Activated T-helper 1 cell treated with Interleukin-2 at 50 U/mL for 16 hours (primary cell): ENCODE measurements around the gene GOLGA1.
A peak's percentile ranks its signal among the peaks of the same experiment; 100 is the strongest.
"Not testable (repeated sequence)": the region's sequence is repeated elsewhere in the genome, so short reads cannot be mapped to it uniquely, and the experiment has no call there.

Experiments
- DNase-seq: peaks from one replicate; pipeline ENCODE4 v3.0.0-alpha.2; 2020; ENCODE audit warnings: low read depth

GOLGA1 gene, protein sequence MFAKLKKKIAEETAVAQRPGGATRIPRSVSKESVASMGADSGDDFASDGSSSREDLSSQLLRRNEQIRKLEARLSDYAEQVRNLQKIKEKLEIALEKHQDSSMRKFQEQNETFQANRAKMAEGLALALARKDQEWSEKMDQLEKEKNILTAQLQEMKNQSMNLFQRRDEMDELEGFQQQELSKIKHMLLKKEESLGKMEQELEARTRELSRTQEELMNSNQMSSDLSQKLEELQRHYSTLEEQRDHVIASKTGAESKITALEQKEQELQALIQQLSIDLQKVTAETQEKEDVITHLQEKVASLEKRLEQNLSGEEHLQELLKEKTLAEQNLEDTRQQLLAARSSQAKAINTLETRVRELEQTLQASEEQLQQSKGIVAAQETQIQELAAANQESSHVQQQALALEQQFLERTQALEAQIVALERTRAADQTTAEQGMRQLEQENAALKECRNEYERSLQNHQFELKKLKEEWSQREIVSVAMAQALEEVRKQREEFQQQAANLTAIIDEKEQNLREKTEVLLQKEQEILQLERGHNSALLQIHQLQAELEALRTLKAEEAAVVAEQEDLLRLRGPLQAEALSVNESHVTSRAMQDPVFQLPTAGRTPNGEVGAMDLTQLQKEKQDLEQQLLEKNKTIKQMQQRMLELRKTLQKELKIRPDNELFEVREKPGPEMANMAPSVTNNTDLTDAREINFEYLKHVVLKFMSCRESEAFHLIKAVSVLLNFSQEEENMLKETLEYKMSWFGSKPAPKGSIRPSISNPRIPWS

DNA sequence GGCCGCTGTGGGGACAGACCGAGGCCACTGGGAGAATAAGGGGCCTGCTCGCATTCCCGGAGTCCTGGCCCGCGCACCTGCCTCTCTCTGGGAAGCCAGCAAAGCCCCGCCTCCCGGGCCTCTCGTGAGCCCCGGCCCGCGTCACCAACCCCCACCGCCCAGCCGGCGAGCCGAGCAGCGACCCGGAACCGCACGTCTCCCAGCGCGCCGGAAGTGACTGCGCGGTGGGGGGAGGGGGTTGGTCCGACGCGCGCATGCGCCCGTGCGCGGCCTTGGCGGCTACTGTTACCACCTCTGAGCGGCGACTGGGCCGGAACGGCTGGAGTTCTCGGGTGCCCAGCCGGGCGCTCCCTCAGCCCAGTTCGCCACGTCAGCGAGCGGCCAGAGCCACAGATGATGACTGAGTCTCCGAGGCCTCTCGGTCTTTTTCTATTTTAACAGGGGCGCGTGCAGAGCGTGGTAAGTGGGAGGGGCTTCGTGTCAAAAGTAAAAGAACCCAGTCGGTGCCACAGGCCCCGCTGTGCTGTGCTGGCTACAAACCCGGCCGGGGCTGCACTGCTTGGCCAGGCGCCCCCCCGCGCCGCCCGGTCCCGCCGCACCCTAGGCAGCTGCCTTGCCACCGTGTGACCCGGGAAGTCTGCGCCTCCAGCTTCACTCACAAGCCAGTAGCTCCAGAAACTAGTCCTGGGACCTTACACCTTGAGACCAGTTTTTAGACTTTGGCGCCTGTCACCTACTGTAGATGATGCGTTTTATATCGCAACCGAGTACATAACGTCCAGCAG is at the start of gene GOLGA1:
Gene GOLGA1, minus strand, starts transcription at position 190 of the 785 bp plus-strand sequence. CDS start 2,372 bp downstream, outside the sequence.
- DNase-seq: peak; percentile 91

DNA sequence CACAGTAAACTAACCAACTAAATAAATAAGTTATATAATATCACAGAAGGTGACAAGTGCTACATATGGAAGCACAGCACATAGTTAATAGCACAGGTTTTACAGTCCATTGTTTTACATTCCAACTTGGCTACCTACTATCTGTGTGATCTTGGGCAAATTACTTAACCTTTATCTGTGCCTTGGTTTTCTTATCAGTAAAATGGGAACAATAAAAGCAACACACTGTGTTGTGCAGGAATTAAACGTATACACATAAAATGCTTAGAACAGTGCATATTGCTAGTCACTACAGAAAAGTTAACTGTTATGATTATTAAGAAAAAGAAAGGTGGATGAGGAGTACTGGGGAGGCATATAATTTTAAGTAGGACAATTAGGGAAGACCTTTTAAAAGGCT is 42.8 kb upstream of the GOLGA1 start:
- no peak for DNase-seq

DNA sequence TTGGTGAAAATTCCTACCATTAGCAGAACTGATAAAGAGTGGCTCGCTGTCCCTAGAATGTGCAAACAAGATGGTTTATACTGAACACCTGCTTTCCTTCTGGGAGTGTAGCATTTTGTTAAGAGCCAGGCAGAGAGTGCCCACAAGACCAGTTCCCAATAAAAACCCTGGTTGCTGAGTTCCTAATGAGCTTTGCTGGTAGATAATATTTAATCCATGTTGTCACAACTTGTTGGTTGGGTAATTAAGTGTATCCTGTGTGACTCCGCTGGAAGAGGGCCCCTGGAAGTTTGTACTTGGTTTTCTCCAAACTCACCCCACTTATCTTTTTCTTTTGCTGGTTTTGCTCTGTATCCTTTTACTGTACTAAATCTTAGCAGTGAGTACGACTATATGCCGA is 39.5 kb upstream of the GOLGA1 start:
- DNase-seq: no peak

DNA sequence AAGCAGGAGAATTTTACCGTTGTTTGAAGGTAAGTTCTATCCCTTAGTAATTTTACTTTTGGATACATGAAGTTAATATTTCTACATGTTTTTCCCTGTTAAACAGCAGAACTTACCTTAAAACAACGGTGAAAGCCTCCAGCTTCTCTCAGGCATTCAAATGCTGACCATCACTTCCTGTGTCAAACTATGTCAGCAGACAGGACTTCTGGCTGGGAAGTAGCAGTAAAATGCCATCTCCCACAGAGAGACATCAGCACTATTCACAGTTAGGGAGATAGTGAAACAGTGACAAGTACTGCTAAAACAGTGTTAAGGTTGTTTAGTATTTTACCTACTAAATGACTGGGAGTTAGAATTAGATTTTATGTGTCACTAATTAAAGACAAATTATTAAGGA is 34.2 kb upstream of the GOLGA1 start:
- DNase-seq: no peak

DNA sequence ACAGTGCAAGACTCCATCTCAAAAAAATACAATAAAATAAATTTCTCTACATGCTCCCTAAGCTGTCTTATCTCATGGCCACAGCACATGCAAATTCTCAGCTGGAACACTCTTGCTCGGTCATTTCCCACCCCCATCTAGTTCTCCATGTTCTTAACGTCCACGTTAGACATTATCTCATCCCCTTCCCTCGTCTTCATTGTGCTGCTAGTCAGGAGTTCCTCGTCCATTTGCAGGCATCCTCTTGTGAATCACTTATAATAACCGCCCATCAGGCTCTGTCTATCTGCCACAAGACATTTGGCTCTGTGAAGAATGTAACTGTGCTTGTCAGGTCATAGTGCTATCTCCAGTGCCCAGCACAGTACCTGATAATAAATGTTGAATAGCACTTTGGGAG is 32.9 kb upstream of the GOLGA1 start:
- no peak for DNase-seq

DNA sequence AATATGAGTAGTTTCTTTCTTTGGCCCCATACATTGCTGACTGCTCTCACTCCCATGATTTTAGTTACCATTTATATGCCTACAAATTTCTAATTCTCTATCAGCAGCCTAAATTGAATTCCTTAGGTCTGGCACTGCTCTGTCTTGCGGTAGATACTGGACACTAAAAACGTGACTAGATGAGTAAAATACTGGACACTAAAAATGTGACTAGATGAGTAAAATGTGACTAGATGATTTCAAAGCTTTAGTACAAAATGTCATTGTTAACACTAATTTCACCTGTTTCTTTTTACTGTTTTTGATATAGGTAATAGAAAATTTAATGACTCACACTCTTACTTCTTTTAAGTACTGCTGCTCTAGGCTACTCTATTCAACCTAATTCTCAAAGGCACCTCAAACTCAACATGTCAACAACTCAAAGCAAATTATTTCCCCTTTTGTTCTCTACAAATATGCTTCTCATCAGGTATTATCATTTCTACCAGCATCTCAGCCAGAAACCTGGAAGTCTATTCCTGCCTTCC is 31.4 kb upstream of the GOLGA1 start:
- no peak for DNase-seq

DNA sequence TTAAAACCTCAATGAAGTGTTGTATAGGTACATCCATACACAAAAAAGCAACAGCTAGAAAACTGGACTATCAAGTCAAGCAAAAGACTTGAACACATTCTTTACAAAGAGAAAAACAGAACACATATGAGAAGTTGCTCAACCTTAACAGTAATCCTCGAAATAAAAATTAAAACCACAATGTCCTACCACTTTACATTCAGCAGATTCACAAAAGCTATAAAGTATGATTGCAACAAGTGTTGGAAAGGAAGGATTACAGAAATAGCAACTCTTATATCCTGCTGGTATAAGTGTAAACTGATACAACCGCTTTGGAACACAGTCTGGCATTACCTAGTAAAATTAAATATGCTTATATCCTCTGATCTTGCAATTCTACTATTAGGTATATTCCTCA is 28.5 kb upstream of the GOLGA1 start:
- no peak for DNase-seq

DNA sequence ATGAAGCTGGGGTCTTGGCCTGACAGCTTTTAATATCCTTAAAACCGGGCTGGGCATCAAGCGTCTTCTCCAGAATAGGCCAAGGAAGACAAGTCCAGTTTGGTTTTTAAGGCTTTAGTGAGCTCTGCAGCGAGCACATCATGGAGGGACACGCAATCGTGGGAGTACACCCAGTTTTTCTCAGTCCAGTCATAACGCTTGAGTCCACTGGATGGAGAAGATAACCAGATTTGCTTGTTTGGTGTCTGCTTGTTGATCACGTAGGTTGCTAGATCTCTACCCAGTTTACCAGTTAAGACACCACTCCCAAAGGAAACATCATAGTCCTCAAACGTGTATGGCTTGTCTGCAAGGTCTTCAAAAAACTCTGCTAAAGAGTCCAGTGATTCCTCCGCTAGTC is 27.4 kb upstream of the GOLGA1 start:
- no peak for DNase-seq

DNA sequence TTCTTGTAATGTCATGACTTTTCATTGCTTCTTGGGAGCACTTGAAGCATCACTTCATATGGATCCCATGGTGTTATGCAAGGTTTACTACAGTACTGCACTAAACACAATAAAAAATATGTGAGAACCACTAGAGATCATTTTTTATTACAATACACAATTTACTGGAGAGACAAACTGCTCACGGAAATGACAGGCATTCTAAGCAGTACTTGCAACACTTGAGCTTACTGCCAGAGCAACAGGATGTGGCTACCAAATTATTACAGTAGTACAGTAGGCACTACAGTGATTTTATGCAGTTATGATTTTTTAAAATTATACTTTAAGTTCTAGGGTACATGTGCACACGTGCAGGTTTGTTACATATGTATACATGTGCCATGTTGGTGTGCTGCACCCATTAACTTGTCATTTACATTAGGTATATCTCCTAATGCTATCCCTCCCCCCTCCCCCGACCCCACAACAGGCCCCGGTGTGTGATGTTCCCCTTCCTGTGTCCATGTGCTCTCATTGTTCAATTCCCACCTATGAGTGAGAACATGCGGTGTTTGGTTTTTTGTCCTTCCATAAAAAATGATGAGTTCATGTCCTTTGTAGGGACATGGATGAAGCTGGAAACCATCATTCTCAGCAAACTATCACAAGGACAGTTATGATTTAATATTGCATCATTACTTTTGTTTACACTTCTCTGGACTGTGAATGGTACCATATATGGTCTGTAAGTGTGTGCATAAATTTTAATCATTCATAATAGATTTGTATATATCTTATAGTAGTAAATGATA is 25.1 kb upstream of the GOLGA1 start:
- DNase-seq: not testable (repeated sequence)

DNA sequence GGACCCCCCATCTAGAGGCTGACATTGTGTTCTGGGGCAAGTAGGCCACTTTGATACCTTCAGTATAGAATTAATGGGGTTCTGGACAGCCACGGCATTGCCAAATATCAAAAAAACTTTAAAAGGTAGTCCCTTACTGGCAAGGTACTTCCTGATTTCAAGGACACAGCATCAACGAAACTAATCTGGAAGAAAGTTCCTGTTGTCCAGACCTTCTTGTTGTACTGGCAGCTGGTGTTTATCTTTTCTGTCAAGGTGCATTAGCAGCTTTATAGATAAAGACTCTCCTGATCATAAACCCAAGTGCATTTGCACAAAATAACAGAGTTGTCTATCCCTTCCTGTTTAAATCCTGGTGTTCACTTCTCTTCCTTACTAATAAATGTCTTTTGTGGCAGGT is 23.7 kb upstream of the GOLGA1 start:
- DNase-seq: no peak

DNA sequence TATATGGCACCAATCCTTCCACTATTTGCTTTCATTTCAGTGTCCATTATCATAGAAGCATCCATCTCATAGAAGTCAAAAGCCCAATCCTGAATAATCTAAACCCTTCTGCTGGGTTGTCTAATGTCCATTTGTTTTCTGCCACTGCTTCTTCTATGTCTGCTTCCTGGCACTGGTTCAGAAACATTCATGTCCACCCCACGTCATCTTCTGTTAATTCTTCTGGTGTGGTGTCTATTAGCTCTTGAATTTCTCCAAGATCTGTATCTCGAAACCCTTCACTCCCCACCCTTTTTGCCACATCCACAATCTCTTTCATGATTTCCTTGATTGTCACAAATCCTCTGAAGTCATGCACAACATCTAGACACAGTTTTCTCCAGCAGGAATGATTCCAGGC is 23.2 kb upstream of the GOLGA1 start:
- no peak for DNase-seq

DNA sequence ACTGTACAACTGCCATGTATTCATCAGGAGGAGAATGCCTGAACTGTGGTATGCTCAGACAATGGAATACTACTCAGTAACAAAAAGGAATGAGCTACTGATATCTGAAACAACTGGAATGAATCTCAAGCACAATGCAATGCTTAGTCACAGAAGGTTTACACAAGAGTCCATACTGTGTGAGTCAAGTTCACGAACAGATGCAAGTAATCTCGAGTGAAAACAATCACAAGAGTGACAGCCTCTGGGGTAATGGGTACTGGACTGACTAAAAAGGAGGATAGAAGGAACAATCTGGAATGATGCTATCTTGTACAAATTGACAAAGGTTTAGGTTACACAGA is 19.5 kb upstream of the GOLGA1 start:
- DNase-seq: no peak

DNA sequence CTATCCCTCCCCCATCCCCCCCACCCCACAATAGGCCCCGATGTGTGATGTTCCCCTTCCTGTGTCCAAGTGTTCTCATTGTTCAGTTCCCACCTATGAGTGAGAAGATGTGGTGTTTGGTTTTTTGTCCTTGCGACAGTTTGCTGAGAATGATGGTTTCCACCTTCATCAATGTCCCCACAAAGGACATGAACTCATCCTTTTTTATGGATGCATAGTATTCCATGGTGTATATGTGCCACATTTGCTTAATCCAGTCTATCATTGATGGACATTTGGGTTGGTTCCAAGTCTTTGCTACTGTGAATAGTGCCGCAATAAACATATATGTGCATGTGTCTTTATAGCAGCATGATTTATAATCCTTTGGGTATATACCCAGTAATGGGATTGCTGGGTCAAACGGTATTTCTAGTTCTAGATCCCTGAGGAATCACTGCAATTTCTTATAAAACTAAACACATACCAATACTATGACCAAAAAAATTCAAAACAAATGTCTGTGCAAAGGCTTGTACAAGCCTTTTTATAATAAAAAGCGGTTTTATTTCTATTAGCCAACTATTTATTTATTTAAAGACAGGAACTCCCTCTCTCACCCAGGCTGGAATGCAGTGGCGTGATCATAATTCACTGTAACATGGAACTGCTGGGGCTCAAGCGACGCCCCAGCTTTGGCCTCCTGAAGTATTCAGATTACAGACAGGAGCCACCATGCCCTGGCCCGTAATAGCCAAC is 19.0 kb upstream of the GOLGA1 start:
- not testable (repeated sequence) for DNase-seq

DNA sequence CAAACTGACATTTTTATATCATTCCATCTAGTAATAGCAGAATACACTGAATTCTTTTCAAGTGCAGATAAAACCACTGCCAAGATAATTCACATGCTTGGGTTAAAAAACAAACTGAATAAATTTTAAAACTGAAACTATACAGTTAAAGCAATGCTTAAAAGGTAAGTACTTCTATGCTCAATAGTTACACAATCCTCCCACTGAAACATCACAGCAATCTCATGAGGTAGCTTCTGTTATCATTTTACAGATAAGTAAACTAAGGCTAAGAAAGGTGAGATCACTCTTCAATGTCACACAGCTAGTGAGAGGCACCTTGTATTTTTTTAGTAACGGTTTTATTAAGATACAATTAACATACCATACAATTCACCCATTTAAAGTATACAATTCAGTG is 13.4 kb upstream of the GOLGA1 start:
- DNase-seq: no peak

DNA sequence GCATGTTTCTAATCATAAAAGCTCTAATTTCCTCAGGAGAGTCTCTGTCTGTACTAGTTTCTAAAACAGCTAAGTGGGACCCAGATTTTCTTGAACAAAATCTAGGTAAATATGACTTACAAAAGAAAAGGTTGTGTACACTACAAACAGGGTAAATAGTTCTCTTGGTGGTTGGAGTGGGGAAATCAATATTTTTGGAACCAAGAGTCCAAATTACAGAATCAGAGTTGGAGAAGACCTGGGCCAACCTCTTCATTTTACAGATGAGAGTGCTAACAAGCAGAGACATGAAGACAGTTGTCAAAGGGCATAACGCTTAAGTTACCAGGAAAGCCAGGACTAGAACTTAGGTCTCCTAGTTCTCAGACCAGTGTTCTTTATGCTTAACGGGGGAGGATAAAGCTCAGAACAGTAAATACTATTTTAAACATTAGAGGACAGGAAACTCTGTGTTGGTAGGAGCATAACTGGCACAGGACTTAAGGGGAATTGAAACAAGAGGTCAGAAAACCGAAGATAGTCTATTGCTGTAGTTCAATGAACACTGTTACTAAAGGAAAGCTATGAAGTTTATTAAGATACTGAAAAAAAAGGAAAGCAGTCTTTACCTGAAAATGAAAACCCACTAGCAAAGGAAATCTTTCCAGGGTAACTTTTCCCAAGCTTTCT is 9.3 kb upstream of the GOLGA1 start:
- DNase-seq: no peak

DNA sequence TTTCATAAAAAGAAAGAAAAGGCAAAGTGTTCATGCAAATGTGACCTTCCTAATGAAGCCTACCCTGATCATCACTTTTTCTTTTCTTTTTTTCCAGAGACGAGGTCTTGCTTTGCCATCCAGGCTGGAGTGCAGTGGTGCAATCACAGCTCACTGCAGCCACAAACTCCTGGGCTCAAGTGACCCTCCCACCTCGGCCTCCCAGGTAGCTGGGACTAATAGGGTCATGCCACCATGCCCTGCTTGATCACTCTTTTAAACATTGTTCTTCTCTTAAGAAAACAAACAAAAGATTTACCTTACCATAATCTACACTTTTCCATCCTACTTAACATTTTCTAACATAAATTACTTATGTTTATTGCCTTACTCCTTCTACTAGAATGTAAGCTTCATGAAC is 8.5 kb upstream of the GOLGA1 start:
- no peak for DNase-seq

DNA sequence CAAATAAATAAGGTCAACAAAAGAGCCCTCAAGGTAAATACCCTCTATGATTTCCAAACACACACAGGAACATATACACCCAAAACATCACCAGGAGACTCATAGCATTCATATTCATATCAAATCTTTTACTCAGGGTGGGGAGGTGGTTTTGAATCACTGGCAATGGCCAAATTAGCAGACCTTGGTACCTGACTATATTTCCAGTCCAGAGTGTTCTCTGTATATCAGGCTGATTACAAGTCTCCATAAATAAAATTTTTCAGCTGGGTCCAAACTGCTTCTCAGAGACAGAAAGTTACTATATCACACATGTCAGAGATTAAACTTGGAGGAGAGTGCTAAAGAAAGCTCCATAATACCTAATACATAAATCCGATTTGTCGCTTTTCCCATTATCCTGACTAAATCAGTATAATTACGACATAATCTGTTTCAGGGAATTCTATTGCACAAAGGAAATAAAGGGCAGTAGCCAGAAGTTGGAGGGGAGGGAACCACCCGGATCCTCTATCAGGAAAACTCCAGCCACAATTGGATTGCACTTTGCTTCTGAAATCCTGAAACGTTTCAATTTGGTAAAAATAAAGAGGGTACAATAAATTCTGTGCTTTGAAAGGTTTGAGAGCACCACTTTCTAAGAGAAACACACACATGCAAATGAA is 7.0 kb upstream of the GOLGA1 start:
- no peak for DNase-seq

DNA sequence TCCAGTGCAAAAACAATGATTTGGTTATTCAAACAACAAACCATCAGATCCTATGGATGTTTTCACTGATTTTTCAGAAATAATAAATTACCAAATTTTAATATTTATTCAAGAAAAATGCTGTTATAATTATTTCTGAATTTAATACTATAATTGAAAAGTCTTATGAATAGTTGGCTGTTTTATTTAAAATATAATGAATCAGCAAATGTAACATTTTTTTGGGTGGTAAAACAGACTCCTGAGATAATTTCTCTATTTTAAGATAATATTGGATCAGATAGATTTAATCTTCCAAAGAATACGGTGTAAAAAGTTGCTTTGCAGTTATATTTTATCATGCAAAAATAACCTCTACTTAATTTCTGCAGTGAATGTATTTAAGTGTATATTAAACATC is 5.3 kb upstream of the GOLGA1 start:
- DNase-seq: no peak

DNA sequence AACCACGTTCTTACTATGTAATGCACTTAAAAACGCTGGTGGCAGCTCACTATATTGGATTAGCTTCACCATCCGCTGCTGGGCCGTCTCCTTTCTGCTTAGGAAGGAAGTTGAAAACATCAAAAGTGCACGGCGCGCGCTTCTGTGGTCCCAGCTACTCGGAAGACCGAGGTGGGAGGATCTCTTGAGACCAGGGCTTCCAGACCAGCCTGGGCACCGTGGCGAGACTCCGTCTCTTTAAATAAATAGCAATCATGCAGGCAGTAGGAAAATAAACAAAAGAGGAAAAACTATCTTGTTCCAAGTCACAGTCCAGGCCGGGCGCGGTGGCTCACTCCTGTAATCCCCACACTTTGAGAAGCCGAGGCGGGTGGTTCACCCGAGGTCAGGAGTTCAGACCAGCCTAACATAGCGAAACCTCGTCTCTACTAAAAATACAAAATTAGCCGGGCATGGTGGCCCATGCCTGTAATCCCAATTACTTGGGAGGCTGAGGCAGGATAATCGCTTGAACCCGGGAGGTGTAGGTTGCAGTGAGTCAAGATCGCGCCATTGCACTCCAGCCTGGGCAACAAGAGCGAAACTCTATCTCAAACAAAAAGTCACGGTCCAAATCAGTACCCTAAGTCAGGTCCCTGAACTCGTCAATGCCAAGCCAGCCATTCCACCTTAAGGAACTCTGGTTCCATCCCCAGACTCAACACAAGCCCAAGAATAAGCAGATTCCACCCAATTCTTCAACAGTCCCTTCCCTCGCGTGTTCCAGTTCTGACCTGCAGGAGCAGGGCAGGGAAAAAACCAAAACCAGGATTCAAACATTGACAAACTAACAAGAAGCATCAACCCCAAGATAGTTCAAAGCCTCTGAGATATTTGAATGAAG is 1.0 kb upstream of the GOLGA1 start:
- DNase-seq: peak; percentile 58
